K562 (cell line): ENCODE data around the gene ACTR3C. TPM values are rescaled to one million over a fixed set of nuclear protein-coding genes. Genes with fewer than 3 reads are reported as not detected.

ENCODE experiments used
- ATAC-seq: fragments of 200-7000 bp; cut with Tn5 transposase; 3 replicates; pipeline ENCODE4 v1.9.1; 2020; ENCODE audit warnings: moderate library complexity
- BruUV-seq: library from RNA; stranded (reverse); fragments of 400-500 nt; replicated peaks from 2 replicates; lab custom pipeline; 2021; lab: Mats Ljungman, UMichigan
- CTCF ChIA-PET: fragments of 300-600 bp; formaldehyde crosslinking; extraction: SDS; loops from one replicate; lab custom pipeline; 2021; ENCODE audit warnings: low intra/inter-chr PET ratio; lab: Yijun Ruan, JAX
- POLR2A ChIA-PET: fragments of 300-600, 350-650 bp; sonication (Branson Sonifier 250); formaldehyde crosslinking; extraction: SDS; loops from one replicate; lab custom pipeline; 2021; ENCODE audit warnings: antibody characterized with exemption, inconsistent platforms; lab: Yijun Ruan, JAX
- DNase-seq, 4 experiments: peaks; one replicate each; pipeline versions ENCODE4 v3.0.0 to v3.0.0-alpha.2; 2011 to 2018; ENCODE audit warnings: low spot score in 3 of 4, mixed read lengths in 3 of 4; ENCODE audit errors: extremely low read depth in 1 of 4
- FAIRE-seq: peaks from 2 replicates; lab custom pipeline; 2011; peaks lifted over from hg19 to GRCh38; lab: Jason Lieb, UNC
- H2AFZ ChIP-seq: 2 replicates; pipeline ENCODE4 v1.6.0; 2011; ENCODE audit warnings: low read depth, low read length, control low read depth, inconsistent platforms
- H3K27ac ChIP-seq: fragments of 200-600 bp; 3 replicates; pipeline ENCODE4 v1.8.0; 2011; ENCODE audit warnings: low read depth, mild to moderate bottlenecking, control low read depth, inconsistent platforms, low read length, moderate library complexity, mixed read lengths; ENCODE audit errors: extremely low read depth
- H3K27me3 ChIP-seq, 2 experiments: fragments of 300-600 bp in 1 of 2; 2 replicates in 1 of 2; 3 replicates in 1 of 2; pipeline versions ENCODE4 v1.6.0 to v1.8.0; 2011; ENCODE audit warnings: inconsistent platforms in 2 of 2, low read length in 2 of 2, mild to moderate bottlenecking in 1 of 2, mixed read lengths in 1 of 2, moderate library complexity in 1 of 2; ENCODE audit not compliant: control insufficient read depth in 2 of 2, insufficient read depth in 2 of 2
- H3K36me3 ChIP-seq: fragments of 300-600 bp; 3 replicates; pipeline ENCODE4 v1.8.0; 2011; ENCODE audit warnings: mild to moderate bottlenecking, low read length, inconsistent platforms; ENCODE audit not compliant: control insufficient read depth, insufficient read depth
- H3K4me1 ChIP-seq, 2 experiments: fragments of 200-600 bp in 1 of 2; replicated peaks in 1 of 2; 2 replicates in 1 of 2; 3 replicates in 1 of 2; pipeline versions ENCODE4 v1.5.1 to v1.8.0; 2011; ENCODE audit warnings: inconsistent platforms in 2 of 2, low read length in 2 of 2, mild to moderate bottlenecking in 1 of 2, mixed read lengths in 1 of 2, moderate library complexity in 1 of 2; ENCODE audit not compliant: control insufficient read depth in 2 of 2, insufficient read depth in 2 of 2
- H3K4me2 ChIP-seq: 2 replicates; pipeline ENCODE4 v1.6.1; 2011; ENCODE audit warnings: low read length, control low read depth, inconsistent platforms, mixed read lengths; ENCODE audit not compliant: insufficient read depth
- H3K4me3 ChIP-seq: fragments of 200-600 bp; sonication (generic), shearing (Covaris generic); 2 replicates; pipeline ENCODE4 v1.5.1; 2016; ENCODE audit warnings: control low read depth, inconsistent platforms
- H3K79me2 ChIP-seq: fragments of 200-600 bp; 3 replicates; pipeline ENCODE4 v1.8.0; 2011; ENCODE audit warnings: low read length, inconsistent platforms; ENCODE audit not compliant: control insufficient read depth, insufficient read depth
- H3K9ac ChIP-seq, 2 experiments: 2 replicates each; pipeline versions ENCODE4 v1.6.0 to v1.6.1; 2011; ENCODE audit warnings: low read depth in 2 of 2, low read length in 2 of 2, control low read depth in 1 of 2, inconsistent platforms in 1 of 2, mild to moderate bottlenecking in 1 of 2, mixed read lengths in 1 of 2; ENCODE audit not compliant: insufficient read depth in 1 of 2
- H3K9me1 ChIP-seq: one replicate; pipeline ENCODE4 v1.6.0; 2011; ENCODE audit warnings: inconsistent platforms, mild to moderate bottlenecking, low read length, moderate library complexity; ENCODE audit not compliant: control insufficient read depth, insufficient read depth
- H3K9me3 ChIP-seq: replicated peaks from 2 replicates; pipeline ENCODE4 v1.5.1; 2011; ENCODE audit warnings: low read depth, low read length, inconsistent platforms; ENCODE audit not compliant: control insufficient read depth, insufficient read depth
- H4K20me1 ChIP-seq: replicated peaks from 2 replicates; pipeline ENCODE4 v1.6.1; 2011; ENCODE audit warnings: low read length, inconsistent platforms, mixed read lengths; ENCODE audit not compliant: control insufficient read depth, insufficient read depth
- POLR2G ChIP-seq: fragments of 200-400 bp; formaldehyde crosslinking; IDR thresholded peaks from 2 replicates; pipeline ENCODE4 v1.6.1; 2017; ENCODE audit warnings: low read depth, mild to moderate bottlenecking, antibody characterized with exemption, low read length, moderate library complexity
- TRIM25 ChIP-seq: fragments of 450-650 bp; IDR thresholded peaks from 2 replicates; pipeline ENCODE4 v1.7.0; 2016; ENCODE audit warnings: borderline replicate concordance
- WGBS: fragments of 100-300 bp; shearing (Covaris generic); methylation state at CpG from one replicate; pipeline ENCODE4 v1.1.6; 2016; ENCODE audit warnings: low coverage, mixed read lengths; ENCODE audit not compliant: insufficient coverage; ENCODE audit errors: missing lambda C conversion rate; 5-methylcytosine and 5-hydroxymethylcytosine counted together
- in situ Hi-C: fragments of 300-500 bp; cut with MboI; formaldehyde crosslinking; loops from 4 replicates; pipeline ENCODE4 v1.15.0; 2018; ENCODE audit warnings: inconsistent platforms, mixed read lengths
- intact Hi-C: fragments of 100-400 bp; cut with micrococcal nuclease; formaldehyde crosslinking; loops from 2 replicates; pipeline ENCODE4 v1.14.2; 2022
- polyA plus RNA-seq, 8 experiments: library from polyadenylated mRNA; depleted of rRNA in 4 of 8; stranded (reverse) in 5 of 8; unstranded in 3 of 8; fragments of >200 nt; fragmentation: Nextera tagmentation in 2 of 8; fragmentation: Illumina TruSeq in 1 of 8; extraction: Ambion mirVana in 2 of 8; extraction: Trizol in 1 of 8; gene quantifications; 2 replicates each; pipeline versions ENCODE4 v1.2.1 to v1.2.3, GENCODE V29; 2011 to 2014; ENCODE audit warnings: inconsistent platforms in 1 of 8, missing spikeins in 1 of 8
- total RNA-seq, 7 experiments: library from RNA; depleted of rRNA in 6 of 7; stranded (reverse); fragments of >200 nt in 6 of 7; fragmentation: Illumina TruSeq in 2 of 7; extraction: Trizol in 2 of 7; gene quantifications; 2 replicates each; pipeline versions ENCODE4 v1.2.1 to v1.2.3, GENCODE V29; 2011 to 2021; ENCODE audit warnings: low replicate concordance in 1 of 7
- TF ChIP-seq, protein P1 (sequence below): fragments of 250-450 bp; sonication (Bioruptor Pico); IDR thresholded peaks from 2 replicates; pipeline ENCODE4 v1.5.0; 2020; ENCODE audit warnings: mild to moderate bottlenecking, borderline replicate concordance

The ACTR3C gene
- total and polyA plus RNA-seq, 9 of the 15 experiments (the other 6 are each of a cell fraction or from before 2014, with no cell fraction given): 9.0 to 35.4 (median 13.3) TPM

DNA sequence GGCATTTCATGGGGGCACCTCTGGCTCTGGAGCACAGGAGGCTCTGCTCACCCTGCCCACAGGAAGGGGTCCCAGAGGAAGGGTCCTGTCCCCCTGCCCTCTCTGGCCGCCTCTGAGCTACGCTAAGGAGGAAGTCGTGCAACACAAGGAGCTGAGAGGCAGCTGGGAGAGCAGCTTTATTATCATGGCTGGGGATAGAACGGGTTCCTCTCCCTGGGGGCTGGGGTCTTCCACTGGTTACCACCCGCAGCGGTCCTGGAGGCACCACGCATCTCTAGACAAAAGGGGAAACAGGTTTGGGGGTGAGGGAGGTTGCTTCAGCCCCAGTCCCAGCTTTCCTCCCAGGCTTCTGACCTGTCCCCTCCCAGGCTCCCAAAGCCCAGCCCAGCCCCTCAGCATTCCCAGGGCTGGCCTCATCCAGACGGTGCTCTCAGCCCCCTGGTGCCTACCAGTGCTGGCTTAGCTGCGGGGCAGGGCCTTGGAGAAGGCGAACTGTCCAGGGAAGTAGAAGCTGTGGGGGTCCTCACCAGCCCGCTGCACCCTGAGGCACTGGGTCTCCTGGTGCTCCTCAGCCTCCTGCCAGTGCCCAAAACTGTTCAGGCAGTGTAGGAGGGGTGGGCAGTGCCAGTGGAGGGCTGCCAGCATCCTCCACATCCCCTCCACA is 15.0 kb upstream of the ACTR3C start:
- peaks cover 6% of the 10 kb centered on the region for H3K9me1 ChIP-seq
- H3K36me3 ChIP-seq: peaks cover 30% of the 10 kb centered on the region; the same call in 2 of the 3 replicates
- 63% methylated on average over 11 of the region's 11 CpGs for WGBS
- intact Hi-C loops (no loop called here), in situ Hi-C loops (no loop called here)
- 0 out of 2 replicates have a peak, but pooled peaks have one; percentile 21 for TF ChIP-seq POLR2G
- TF ChIP-seq TRIM25: no peak
- TF ChIP-seq, protein P1, sequence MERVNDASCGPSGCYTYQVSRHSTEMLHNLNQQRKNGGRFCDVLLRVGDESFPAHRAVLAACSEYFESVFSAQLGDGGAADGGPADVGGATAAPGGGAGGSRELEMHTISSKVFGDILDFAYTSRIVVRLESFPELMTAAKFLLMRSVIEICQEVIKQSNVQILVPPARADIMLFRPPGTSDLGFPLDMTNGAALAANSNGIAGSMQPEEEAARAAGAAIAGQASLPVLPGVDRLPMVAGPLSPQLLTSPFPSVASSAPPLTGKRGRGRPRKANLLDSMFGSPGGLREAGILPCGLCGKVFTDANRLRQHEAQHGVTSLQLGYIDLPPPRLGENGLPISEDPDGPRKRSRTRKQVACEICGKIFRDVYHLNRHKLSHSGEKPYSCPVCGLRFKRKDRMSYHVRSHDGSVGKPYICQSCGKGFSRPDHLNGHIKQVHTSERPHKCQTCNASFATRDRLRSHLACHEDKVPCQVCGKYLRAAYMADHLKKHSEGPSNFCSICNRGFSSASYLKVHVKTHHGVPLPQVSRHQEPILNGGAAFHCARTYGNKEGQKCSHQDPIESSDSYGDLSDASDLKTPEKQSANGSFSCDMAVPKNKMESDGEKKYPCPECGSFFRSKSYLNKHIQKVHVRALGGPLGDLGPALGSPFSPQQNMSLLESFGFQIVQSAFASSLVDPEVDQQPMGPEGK: no peak
- H3K27ac ChIP-seq: no peak overlapping the region
- H3K4me3 ChIP-seq: no peak overlapping the region
- DNase-seq: no peak
- peaks cover 0 to 37% of the 10 kb centered on the region in 2 experiments; a peak in 3 of 5 replicates for H3K4me1 ChIP-seq
- H2AFZ ChIP-seq: no peak overlapping the region
- H3K27me3 ChIP-seq: peaks cover 8 to 10% of the 10 kb centered on the region in 2 experiments; a peak in 4 of 5 replicates
- no peaks in the 10 kb centered on the region for H3K9me3 ChIP-seq
- BruUV-seq: no TSS peak
- H3K79me2 ChIP-seq: no peaks in the 10 kb centered on the region
- no peak overlapping the region for H3K4me2 ChIP-seq
- H4K20me1 ChIP-seq: peaks cover 5% of the 10 kb centered on the region; the same call in 1 of the 2 replicates
- ChIA-PET CTCF (no interaction called here), POLR2A (interaction anchor here (0.7 to 1.2 kb wide), 2 partner anchors 9 to 30 kb away, joined by 3 to 4 read pairs; partner anchors contain the start of gene REPIN1)
- H3K9ac ChIP-seq: peak overlapping the region in 1 of 2 experiments; percentile 11; a peak in 1 of 4 replicates
- no peak for FAIRE-seq
- ATAC-seq: no peak
